Activated CD8-positive, alpha-beta memory T cell treated with anti-CD3 and anti-CD28 coated beads, Interleukin-2, amount 50 U/mL, for 24 hours (primary cell): ENCODE results near the gene PODN.

Experiments used
- DNase-seq: peaks from one replicate; pipeline ENCODE4 v3.0.0-alpha.2; 2020; ENCODE audit errors: extremely low read depth

PODN gene

DNA sequence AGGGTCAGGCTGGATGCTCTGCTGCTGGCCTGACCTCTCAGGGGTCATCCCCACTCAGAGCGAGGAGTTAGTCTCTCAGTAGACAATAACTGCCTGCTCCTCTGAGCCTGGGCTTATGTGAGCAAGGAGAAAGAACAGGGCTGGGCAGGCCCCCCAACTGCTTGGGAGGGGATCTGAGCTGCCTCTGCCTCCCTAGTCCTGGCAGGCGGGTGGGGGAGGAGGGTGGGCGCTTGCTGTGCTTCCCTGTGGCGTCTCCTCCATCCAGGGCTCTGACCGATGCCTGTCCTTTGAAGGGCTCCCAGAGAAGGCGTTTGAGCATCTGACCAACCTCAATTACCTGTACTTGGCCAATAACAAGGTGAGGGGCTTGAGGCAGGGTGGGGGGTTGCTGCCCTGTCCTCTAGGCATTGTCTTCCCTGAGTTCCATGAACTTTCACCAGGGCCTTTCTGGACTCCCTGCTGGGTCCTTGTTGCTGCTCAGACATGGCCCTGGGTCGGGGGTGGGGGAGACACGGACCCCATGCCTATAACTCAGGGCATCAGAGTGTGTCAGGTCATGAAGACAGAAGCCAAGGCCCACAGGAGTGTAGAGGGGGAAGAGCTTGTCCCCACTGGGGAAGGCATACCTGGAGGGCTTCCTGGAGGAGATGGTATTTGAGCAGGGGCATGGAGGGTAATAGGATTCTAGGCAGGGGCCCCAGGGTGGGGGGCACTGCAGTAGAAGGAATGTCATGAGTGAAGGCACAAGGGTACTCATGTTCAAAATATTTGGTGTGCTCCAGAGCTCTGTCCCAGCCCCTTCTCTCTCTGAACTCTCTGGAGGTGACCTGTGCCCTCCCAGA is 12.5 kb downstream of the PODN start:
- no peak for DNase-seq

DNA sequence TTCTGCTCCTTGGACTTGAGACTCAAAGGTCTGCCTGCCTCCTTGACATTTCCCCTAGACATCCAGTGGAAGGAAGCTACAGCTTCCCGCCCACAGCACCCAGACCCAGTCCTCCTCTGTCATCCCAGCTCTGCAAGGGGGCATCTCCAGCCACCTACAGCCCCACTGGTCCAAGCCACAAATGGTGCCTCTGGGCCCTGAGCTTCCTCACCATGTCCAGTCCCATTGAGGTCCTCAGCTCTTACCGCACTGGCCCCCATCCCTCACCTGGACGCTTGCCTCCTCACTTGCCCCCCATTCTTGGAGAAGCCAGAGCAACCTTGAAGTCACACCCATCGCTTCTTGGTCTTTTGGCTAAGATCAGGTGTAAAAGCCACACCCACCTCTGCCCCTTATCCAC is 13.2 kb downstream of the PODN start:
- no peak for DNase-seq

DNA sequence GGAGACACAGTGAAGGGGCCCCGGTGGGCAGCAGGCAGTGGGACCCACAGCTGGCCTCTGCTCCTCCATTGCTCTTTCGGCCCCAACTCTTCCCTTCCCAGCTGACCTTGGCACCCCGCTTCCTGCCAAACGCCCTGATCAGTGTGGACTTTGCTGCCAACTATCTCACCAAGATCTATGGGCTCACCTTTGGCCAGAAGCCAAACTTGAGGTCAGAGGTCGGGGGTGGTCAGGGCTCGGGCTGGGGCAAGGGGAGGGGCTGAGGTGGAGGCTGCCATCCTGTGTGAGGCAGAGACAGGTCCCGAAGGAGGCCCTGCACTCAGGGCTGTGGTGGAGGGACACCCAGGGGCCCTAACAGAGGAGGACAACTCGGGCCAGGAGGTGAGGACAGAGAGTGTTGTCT is 13.7 kb downstream of the PODN start:
- no peak for DNase-seq

DNA sequence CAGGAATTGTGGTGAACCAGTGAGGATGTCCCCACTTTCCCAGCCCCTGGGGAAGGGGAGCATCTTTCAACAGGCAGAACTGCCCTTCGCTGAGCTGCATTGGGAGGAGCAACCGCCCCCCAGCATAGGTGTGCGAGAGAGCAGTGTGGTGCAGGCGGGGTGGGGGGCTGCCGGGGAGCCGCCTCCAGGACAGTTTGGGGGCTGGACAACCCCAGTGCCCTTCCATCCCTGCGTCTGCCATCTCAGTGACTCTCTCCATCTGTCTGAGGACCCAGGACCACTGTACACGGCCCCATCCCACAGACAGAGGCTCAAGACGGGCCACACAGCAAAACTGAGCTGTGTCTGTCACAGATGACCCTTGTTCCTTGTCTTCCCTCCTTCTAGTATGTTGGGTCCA is 14.2 kb downstream of the PODN start:
- no peak for DNase-seq

DNA sequence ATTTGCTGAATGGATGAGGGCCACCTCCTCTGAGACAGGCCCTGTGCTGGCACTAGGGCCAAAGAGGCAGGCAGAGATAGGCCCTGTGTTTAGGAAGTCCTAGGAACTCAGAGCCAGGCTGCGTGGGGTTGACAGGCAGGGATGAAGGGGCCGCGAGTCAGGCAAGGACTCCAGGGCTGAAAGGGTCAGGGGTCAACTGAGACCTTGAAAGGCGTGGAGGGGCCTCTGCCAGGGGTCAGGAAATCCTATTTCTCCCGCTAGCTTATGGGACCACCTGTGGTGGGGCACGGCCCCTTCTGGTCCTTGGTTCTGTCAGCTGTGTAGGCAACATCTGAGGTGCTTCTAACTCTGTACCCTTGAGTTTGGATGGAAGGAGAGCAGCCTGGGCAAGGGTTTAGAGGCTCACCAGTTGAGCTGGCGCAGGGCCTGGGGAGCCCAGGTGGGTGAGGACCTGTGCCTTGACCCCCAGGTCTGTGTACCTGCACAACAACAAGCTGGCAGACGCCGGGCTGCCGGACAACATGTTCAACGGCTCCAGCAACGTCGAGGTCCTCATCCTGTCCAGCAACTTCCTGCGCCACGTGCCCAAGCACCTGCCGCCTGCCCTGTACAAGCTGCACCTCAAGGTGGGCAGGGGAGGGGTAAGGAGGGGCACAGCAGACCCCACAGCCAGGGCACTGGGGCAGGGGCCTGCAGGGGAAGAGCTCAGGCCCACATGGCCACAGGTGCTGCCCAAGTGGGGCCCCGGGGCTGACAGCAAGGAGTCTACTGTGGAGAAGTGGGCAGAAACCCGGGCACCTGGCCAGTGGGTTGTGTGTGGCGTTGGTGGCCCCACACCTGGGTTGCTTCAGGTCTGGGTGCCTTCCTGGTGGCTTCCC is 14.9 kb downstream of the PODN start:
- DNase-seq, result no peak

DNA sequence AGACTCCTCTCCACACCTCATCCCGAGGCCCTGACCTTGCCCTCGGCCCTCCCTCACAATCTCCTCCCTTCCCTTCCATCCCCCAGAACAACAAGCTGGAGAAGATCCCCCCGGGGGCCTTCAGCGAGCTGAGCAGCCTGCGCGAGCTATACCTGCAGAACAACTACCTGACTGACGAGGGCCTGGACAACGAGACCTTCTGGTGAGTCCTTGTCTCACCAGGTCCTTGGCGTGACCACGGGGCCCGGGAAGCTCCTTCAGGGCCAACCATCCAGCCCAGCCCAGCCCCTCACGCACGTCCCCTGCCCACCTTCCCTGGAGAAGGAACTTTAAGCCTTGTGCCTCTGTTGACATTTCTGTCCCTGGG is 15.6 kb downstream of the PODN start:
- no peak for DNase-seq

DNA sequence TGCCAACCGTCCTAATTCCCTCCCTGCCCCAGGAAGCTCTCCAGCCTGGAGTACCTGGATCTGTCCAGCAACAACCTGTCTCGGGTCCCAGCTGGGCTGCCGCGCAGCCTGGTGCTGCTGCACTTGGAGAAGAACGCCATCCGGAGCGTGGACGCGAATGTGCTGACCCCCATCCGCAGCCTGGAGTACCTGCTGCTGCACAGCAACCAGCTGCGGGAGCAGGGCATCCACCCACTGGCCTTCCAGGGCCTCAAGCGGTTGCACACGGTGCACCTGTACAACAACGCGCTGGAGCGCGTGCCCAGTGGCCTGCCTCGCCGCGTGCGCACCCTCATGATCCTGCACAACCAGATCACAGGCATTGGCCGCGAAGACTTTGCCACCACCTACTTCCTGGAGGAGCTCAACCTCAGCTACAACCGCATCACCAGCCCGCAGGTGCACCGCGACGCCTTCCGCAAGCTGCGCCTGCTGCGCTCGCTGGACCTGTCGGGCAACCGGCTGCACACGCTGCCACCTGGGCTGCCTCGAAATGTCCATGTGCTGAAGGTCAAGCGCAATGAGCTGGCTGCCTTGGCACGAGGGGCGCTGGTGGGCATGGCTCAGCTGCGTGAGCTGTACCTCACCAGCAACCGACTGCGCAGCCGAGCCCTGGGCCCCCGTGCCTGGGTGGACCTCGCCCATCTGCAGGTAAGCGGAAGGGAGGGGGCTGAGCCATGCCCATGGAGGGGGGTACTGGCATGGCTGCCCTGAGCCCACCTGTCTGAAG is 16.5 kb downstream of the PODN start:
- no peak for DNase-seq

DNA sequence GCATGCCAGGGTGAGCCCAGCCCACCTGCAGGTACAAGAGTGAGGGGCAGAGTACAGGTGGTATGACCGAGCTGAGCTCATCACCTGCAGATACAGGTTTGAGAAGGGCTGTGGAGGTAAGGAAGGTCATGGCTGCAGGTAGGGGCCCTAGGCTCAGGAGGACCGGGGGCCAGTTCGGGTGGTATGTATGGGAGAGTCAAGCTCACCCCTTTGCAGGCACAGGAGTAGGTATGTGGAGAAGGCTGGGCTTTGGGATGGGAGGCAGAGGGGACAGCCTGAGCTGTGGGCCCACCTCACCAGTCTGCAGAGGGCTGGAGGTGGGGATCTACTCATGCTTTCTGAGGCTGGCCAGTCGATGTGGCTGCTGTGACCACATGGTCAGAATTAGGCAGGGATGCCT is 17.2 kb downstream of the PODN start:
- DNase-seq, result no peak

DNA sequence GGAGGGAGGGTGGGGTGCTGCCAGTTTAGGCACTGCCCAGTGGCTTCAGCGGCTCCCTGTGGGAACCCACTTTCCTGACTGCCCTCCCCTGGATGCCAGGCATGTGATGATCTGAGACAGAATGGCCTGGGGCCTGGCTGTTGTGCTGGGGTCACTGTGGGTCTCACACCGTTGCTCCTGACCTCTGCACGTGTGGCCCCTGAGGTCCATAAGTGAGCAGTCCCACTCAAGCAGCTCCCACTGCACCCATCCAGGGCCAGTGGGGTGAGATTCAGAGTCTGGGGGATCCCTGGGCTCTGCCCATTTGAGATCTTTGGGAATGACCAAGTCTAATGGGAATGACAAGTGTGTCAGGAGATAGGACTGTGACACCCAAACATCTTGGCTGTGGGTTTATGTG is 18.0 kb downstream of the PODN start:
- DNase-seq, result no peak

DNA sequence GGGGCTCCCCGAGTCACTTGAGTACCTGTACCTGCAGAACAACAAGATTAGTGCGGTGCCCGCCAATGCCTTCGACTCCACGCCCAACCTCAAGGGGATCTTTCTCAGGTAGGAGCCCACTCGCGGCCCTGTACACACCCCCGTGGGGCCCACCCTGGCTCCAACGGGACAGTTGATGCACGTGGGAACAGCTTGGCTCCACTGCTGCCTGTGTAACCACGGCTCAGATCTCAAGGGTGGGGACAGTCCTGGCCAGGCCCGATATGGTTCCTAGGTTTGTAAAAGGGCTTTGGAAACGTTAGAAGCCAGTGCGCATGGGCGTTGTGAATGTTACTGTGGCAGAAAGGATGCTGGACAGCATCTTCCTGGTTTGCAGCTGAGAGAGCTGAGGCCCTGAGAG is 18.8 kb downstream of the PODN start:
- DNase-seq, result no peak

DNA sequence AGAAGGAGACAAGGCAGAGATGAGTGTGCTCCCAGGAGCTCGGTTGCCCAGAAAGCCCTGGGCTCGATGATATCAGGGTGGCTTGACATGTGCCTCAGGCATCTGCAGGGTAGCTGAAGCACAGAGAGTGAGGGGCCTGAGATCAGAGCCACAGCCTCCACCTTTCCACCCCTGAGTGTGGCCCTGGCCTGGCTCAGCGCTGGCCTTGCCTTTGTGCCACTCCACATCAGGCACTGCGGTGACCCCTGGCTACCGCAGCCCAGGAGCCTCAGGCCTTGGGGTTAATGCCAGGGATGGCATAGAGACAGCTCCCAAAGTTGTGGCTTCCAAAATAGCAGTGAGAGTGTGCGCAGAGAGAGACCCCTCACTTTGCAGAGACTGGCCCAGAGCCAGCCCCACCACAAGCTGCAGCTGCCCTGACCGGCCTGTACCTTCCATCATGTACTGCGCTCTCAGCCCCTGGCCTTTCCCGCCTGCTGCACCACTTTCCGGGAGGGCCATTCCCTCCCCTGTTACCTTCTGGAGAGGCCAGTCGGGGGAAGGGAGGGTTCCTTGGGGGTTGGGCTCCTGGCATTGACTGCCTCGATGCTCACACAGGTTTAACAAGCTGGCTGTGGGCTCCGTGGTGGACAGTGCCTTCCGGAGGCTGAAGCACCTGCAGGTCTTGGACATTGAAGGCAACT is 19.5 kb downstream of the PODN start:
- DNase-seq, result no peak

DNA sequence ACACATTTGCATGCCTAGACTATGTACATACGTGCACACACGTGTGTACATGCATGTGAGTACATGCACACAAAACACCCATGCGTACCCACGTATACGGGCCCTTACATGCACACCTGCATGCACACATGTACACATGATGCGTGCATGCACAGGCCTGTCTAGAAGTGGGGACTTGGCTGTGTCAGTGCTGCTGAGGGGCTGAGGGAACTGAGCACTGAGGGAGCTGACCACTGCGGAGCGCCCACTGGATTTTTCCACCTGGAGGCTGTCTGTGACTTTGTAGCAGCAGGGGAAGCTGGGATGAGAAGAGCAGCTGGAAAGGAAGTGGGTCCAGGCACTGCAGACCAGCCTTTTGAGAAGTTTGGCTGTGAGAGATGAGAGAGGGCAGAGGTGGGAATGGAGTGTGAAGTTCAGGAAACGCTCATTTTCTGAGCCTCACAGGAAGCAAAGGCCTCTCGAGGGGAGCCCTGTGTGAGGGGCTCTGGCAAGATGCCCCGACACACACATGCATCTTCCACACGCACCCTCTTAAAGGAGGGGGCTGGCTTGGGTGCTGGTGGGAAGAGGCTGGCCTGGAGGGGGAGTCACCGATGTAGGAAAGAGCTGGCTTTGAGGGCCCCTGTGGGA is 20.9 kb downstream of the PODN start:
- no peak for DNase-seq

DNA sequence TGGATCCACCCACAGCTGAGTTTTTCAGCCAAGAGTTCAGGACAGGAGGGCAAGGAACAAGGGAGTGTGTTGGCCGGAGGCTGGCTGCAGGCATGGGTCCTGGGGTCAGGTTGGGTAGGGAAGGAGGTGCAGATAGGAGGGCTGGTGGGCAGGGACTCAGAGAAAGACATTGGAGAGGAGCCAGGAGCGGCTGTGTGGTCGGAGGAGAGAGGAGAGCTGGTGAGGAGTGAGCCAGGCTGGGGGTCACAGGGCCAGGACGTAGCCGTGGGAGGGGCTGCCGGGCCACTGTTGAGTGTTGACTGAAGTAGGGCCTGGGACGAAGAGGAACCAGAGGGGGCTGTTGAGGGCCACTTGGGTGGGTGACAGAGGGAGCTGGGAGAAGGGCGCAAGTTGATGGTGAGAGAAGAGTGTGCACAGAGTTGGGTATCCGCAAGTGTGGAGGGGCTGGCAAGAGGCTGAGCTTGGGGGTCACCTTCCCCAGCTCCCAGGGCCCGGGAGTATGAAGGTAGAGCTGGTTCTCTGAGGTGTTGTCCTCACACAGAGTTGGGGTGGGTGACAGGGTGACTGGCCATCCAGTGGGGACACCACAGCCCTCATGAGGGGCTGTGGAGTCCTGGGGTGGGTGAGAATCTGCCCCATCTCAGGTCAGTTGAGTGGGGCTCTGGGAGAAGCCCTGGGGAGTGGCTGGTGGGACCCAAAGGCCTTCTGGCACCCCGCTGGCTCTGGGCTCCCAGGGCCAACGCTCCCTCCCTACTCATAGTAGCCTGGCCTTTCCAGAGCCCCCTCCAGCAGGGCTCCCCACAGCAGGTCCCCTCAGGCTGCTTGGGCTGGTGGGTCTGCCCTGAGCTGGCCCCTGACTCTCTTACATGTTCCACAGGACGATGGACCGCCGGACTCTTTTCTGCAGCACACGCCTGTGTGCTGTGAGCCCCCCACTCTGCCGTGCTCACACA is 21.9 kb downstream of the PODN start:
- no peak for DNase-seq

DNA sequence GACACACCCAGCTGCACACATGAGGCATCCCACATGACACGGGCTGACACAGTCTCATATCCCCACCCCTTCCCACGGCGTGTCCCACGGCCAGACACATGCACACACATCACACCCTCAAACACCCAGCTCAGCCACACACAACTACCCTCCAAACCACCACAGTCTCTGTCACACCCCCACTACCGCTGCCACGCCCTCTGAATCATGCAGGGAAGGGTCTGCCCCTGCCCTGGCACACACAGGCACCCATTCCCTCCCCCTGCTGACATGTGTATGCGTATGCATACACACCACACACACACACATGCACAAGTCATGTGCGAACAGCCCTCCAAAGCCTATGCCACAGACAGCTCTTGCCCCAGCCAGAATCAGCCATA is 22.6 kb downstream of the PODN start:
- DNase-seq, result no peak

DNA sequence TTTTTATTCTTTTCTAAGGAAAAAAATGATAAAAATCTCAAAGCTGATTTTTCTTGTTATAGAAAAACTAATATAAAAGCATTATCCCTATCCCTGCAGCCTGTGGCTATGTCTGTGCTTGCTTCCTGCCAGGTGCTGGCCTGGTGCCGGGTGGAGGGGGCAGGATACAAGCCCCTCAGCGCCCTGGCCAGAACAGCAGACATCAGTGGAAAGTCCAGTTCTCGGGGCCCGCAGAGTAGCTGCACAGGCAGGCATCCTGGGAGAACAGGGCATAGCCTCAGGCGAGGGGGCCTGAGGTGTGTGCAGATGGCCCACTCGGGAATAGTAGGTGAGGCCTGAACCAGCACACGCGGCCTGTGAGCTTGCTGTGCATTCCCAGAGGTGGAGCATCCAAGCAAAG is 23.4 kb downstream of the PODN start:
- DNase-seq, result no peak

DNA sequence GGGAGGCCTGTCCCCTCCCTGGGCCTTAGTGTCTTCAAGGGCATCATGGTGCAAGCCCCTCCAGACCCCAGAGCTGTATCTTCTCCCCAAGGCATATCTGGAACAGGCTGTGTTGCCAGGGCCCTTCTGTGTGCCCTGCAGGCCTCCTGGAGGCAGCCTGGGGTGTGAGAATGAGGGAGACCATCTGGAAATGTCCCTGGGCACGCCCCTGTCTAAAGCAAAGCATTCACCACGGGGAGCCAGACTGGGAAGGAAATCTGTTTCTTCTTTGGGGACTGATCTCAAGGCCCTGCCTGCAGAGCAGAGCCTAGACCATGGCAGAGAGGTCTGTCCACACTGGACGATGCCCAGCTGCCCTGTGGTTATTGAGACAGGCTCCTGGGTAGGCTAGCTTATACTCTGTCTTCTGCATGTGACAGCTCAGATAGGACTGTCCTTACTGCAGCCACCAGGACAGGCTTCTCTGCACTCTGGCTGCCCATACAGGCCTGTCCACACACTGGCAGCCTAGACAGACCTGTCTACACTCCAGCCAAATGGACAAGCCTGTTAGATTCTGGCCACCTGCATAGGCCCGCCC is 24.6 kb downstream of the PODN start:
- DNase-seq, result no peak

DNA sequence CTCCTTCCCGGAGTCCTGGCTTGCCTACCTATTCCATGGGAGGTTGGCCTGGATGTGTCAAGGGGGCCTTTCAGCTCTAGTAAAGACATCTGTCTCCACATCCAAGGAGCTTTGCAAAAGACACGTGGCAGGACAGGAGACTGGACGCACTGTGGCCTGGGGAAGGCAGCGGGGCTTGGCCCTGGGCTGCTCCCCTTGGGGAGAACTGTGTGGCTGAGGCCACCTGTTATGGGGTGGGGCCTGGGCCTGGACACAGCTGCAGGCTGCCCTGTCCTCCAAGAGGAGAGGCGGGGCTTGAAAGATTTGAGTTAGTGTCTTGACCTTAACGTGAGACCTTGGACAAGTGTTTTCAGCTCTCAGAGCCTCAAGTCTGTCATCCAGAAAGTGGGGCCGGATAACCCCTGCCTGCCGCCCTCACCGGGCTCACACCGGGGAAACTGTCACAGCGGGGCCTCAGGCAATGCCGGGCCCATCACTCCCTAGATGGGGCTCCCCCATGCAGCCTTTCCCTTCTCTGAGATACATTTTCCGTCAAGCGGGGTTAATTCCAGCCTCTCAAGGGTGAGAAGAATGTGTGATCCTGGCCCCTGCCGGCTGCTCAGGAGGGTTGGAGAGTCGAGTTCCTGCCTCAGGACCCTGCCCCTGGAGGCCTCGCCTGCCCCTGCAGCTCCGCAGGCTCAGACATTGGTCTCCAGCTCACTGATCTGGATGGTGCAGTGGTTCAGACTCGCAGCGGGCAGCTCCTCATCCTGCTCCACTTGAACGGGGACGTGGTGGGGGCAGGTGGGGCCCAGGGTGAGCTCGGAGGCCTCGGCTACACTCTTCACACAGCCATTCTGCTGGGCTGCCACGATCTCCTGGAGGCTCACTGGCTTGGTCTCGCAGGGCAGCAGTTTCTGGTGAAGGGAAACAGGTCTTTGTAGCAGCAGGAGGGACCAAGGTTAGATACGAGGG is 25.6 kb downstream of the PODN start:
- no peak for DNase-seq

DNA sequence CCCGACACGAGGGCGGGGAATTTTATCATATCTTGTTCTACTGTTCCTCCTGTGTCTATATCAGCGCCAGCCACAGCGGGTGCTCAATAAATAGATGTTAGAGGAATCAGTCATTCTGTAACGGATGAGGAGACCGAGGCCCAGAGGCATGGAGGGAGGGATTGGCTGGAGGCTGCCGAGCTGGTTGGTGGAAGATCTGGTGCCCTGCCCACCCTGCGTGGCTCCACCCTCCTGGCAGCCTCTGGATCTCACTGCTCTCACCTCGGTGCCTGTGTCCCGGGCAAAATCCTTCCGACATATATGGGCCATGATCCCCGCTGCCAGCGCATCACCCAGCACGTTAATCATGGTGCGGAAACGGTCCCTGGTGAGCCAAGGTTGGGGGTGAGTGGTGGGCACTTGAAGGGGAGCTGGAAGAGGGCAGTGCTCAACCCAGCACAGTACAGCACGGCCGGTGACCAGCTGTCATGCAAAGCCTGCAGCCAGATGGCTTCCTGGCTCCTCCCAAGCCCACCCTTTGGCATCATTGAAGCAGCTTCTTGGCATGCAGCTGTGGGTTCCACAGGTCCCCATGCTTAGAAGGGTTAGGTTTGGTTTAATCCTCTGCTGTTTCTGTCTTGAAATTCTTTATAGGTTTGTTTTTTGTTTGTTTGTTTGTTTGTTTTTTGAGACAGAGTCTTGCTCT is 26.7 kb downstream of the PODN start:
- DNase-seq, result no peak
